Common myeloid progenitor, CD34-positive (primary cell): ENCODE data around the gene FBXO38.

Experiments used
- CTCF ChIA-PET: fragments of 350-600 bp; sonication (Branson Sonifier 250); formaldehyde crosslinking; loops from one replicate; lab custom pipeline; 2021; ENCODE audit warnings: antibody characterized with exemption; lab: Charles Lee
- POLR2A ChIA-PET: fragments of 350-600 bp; sonication (Branson Sonifier 250); formaldehyde crosslinking; loops from one replicate; lab custom pipeline; 2021; ENCODE audit warnings: antibody characterized with exemption; lab: Charles Lee
- DNase-seq, 3 donors: peaks; one replicate each; pipeline versions ENCODE4 v3.0.0 to v3.0.0-alpha.2; 2013
- H3K27ac ChIP-seq, 2 experiments: 1 replicate in 1 of 2; 2 replicates in 1 of 2; pipeline ENCODE4 v1.7.0; 2013; ENCODE audit warnings: inconsistent platforms in 2 of 2, low read length in 2 of 2, mild to moderate bottlenecking in 2 of 2, low read depth in 1 of 2, moderate library complexity in 1 of 2; ENCODE audit not compliant: severe bottlenecking in 2 of 2, insufficient read depth in 1 of 2, poor library complexity in 1 of 2
- H3K27me3 ChIP-seq, 5 experiments: replicated peaks in 2 of 5; 1 replicate in 3 of 5; 2 replicates in 2 of 5; pipeline versions ENCODE4 v1.6.1 to v1.7.0; 2013; ENCODE audit warnings: low read length in 4 of 5, mild to moderate bottlenecking in 2 of 5, moderate library complexity in 2 of 5, inconsistent platforms in 1 of 5; ENCODE audit not compliant: insufficient read depth in 5 of 5, control insufficient read depth in 4 of 5
- H3K36me3 ChIP-seq, 4 experiments: 1 replicate in 2 of 4; 2 replicates in 2 of 4; pipeline versions ENCODE4 v1.6.1 to v1.7.0; 2013; ENCODE audit warnings: low read length in 3 of 4, control low read depth in 1 of 4, mild to moderate bottlenecking in 1 of 4; ENCODE audit not compliant: control insufficient read depth in 4 of 4, insufficient read depth in 4 of 4
- H3K4me1 ChIP-seq, 4 experiments: 1 replicate in 3 of 4; 2 replicates in 1 of 4; pipeline versions ENCODE4 v1.6.1 to v1.7.1; 2013; ENCODE audit warnings: low read length in 3 of 4, mild to moderate bottlenecking in 3 of 4, control low read depth in 1 of 4, inconsistent platforms in 1 of 4, moderate library complexity in 1 of 4; ENCODE audit not compliant: control insufficient read depth in 4 of 4, insufficient read depth in 4 of 4; ENCODE audit errors: control extremely low read depth in 1 of 4
- H3K4me3 ChIP-seq, 7 experiments: 1 replicate in 4 of 7; 2 replicates in 3 of 7; pipeline versions ENCODE4 v1.5.1 to v1.7.0; 2013; ENCODE audit warnings: mild to moderate bottlenecking in 7 of 7, low read length in 6 of 7, moderate library complexity in 6 of 7, inconsistent platforms in 2 of 7, low read depth in 2 of 7, control low read depth in 1 of 7; ENCODE audit not compliant: insufficient read depth in 4 of 7, control insufficient read depth in 1 of 7; ENCODE audit errors: extremely low read depth in 1 of 7
- H3K9me3 ChIP-seq, 5 experiments: 1 replicate in 4 of 5; 2 replicates in 1 of 5; pipeline versions ENCODE4 v1.6.1 to v1.7.1; 2013; ENCODE audit warnings: low read length in 4 of 5, mild to moderate bottlenecking in 2 of 5, inconsistent platforms in 1 of 5, low read depth in 1 of 5, moderate library complexity in 1 of 5; ENCODE audit not compliant: control insufficient read depth in 4 of 5, insufficient read depth in 2 of 5; ENCODE audit errors: control extremely low read depth in 1 of 5
- WGBS: methylation state at CpG from one replicate; pipeline ENCODE4 v1.1.5; 2013; ENCODE audit not compliant: insufficient coverage; 5-methylcytosine and 5-hydroxymethylcytosine counted together

FBXO38 gene

GRCh38 chr5:148374690-148375360 lies 8.9 kb upstream of the FBXO38 start:
- CTCF ChIA-PET, result interaction anchor here (0.6 to 4.7 kb wide), 23 partner anchors 8 to 730 kb away, joined by 3 to 27 read pairs (median 4); partner anchors contain the start of gene SPINK7
- peak; percentile 38 to 63 (median 58) for DNase-seq
- H3K36me3 ChIP-seq, result peaks cover 0 to 2% (median 0%) of the 10 kb centered on the region in 4 experiments
- H3K4me3 ChIP-seq, result no peak overlapping the region
- H3K27ac ChIP-seq, result no peak overlapping the region
- peaks cover 0 to 6% (median 4%) of the 10 kb centered on the region in 5 experiments for H3K9me3 ChIP-seq
- no peaks in the 10 kb centered on the region for H3K27me3 ChIP-seq
- H3K4me1 ChIP-seq, result peaks cover 0 to 4% (median 0%) of the 10 kb centered on the region in 4 experiments
- WGBS, result 56% methylated on average over 1 of the region's 3 CpGs
- POLR2A ChIA-PET, result no interaction called here

- CTCF ChIA-PET, result interaction anchor here (0.9 to 1.9 kb wide), 2 partner anchors 10 to 419 kb away, joined by 3 to 5 read pairs; no protein-coding TSS in a partner anchor
- peaks cover 0 to 2% (median 0%) of the 10 kb centered on the region in 4 experiments for H3K36me3 ChIP-seq
- POLR2A ChIA-PET, result no interaction called here
- H3K4me1 ChIP-seq, result peaks cover 0 to 5% (median 0%) of the 10 kb centered on the region in 4 experiments
- H3K27ac ChIP-seq, result no peak overlapping the region
- no peak overlapping the region for H3K4me3 ChIP-seq
- 89% methylated on average over 1 of the region's 4 CpGs for WGBS
- peaks cover 0 to 6% (median 4%) of the 10 kb centered on the region in 5 experiments for H3K9me3 ChIP-seq
- DNase-seq, result no peak
- no peaks in the 10 kb centered on the region for H3K27me3 ChIP-seq
Observed at GRCh38 chr5:148376198-148376597, 7.6 kb upstream of the FBXO38 start.

DNA sequence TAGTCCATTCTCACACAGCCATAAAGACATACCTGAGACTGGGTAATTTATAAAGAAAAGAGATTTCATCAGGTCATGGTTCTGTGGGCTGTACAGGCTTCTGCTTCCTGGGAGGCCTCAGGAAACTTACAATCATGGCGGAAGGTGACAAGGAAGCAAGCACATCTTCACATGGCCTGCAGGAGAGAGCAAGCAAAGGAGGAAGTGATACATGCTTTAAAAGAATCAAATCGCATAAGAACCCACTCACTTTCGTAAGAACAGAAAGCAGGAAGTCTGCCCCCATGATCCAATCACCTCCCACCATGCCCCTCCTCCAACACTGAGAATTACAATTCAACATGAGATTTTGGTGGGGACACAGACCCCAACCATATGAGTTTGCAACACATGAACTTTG lies 5.1 kb upstream of the FBXO38 start:
- CTCF ChIA-PET, result no interaction called here
- no peak for DNase-seq
- WGBS, result 95% methylated on average over 3 of the region's 3 CpGs
- Histone ChIP-seq H3K4me1 (peaks cover 0 to 11% (median 5%) of the 10 kb centered on the region in 4 experiments), H3K4me3 (no peak overlapping the region), H3K27ac (no peak overlapping the region), H3K36me3 (peaks cover 0 to 2% (median 0%) of the 10 kb centered on the region in 4 experiments), H3K27me3 (no peaks in the 10 kb centered on the region), H3K9me3 (peaks cover 0 to 6% (median 4%) of the 10 kb centered on the region in 5 experiments)
- POLR2A ChIA-PET, result no interaction called here

- H3K9me3 ChIP-seq, result peaks cover 0 to 6% (median 4%) of the 10 kb centered on the region in 5 experiments
- POLR2A ChIA-PET, result no interaction called here
- no peak overlapping the region for H3K27ac ChIP-seq
- DNase-seq, result no peak
- H3K36me3 ChIP-seq, result peaks cover 0 to 2% (median 0%) of the 10 kb centered on the region in 4 experiments
- CTCF ChIA-PET, result interaction anchor here (0.8 kb wide), 1 partner anchor 193 kb away, joined by 3 read pairs; no protein-coding TSS in a partner anchor
- H3K4me3 ChIP-seq, result no peak overlapping the region
- H3K27me3 ChIP-seq, result no peaks in the 10 kb centered on the region
- peaks cover 2 to 15% (median 5%) of the 10 kb centered on the region in 4 experiments for H3K4me1 ChIP-seq
Observed at GRCh38 chr5:148379340-148379739, 4.4 kb upstream of the FBXO38 start.

DNA sequence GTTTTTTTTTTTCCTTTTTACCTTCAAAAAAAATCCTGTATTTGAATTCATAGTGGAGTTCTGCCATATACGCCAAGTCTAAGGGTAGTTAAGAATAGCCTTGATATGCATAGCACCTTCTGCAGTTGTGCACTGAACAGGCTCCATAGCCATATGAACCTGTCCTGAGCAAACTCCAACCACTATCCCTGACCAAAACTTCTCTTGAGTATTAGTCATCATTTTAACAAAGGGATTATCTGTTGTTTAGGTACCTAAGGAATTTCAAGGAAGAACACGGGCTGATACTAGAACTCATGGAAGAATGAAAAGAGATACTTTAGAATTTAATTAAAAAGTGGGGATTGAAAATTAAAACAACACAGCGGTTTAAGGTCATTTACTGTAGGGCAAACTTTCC lies 1.9 kb upstream of the FBXO38 start:
- Histone ChIP-seq H3K27ac (no peak overlapping the region), H3K9me3 (peaks cover 0 to 6% (median 4%) of the 10 kb centered on the region in 5 experiments), H3K36me3 (peaks cover 0 to 3% (median 1%) of the 10 kb centered on the region in 4 experiments), H3K27me3 (no peaks in the 10 kb centered on the region), H3K4me3 (no peak overlapping the region), H3K4me1 (peaks cover 9 to 32% (median 16%) of the 10 kb centered on the region in 4 experiments)
- 100% methylated on average over 1 of the region's 3 CpGs for WGBS
- no peak for DNase-seq
- CTCF ChIA-PET, result interaction anchor here (1.2 to 1.6 kb wide), 2 partner anchors 7 to 11 kb away, joined by 3 to 5 read pairs; no protein-coding TSS in a partner anchor
- POLR2A ChIA-PET, result no interaction called here

DNA sequence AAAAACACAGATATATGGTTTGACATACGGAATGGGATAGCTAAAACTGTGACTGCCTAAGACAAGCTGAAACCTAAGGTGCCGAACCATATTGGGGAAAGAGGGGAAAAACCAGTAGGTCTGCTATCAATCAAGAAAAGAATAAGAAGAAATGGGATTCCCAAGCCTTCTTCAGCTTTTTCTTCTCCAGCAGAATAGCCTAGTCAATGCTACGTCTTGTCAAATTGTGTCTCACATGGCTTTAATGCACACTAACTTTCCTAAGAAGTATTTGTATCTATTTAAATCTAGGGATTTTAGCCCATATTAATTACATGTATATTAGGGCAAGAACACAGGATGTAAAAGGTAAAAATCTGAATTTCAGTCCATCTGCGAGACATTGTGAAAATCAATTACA lies 797 bp upstream of the FBXO38 start:
- H3K27me3 ChIP-seq, result no peaks in the 10 kb centered on the region
- peak overlapping the region in 6 of 7 experiments; percentile 78 to 95 (median 87) for H3K4me3 ChIP-seq
- H3K9me3 ChIP-seq, result peaks cover 0 to 6% (median 4%) of the 10 kb centered on the region in 5 experiments
- CTCF ChIA-PET, result interaction anchor here (0.7 to 1.2 kb wide), 4 partner anchors 8 to 47 kb away, joined by 3 to 5 read pairs (median 4); partner anchors contain the start of gene SPINK9
- POLR2A ChIA-PET, result no interaction called here
- WGBS, result 100% methylated on average over 1 of the region's 4 CpGs
- H3K27ac ChIP-seq, result peak overlapping the region in 1 of 2 experiments; percentile 99
- DNase-seq, result no peak
- H3K36me3 ChIP-seq, result peaks cover 0 to 6% (median 2%) of the 10 kb centered on the region in 4 experiments
- peaks cover 9 to 32% (median 16%) of the 10 kb centered on the region in 4 experiments for H3K4me1 ChIP-seq

GRCh38 chr5:148384380-148384737 lies 601 bp downstream of the FBXO38 start:
- DNase-seq, result no peak
- WGBS, result 9% methylated on average over 4 of the region's 6 CpGs
- Histone ChIP-seq H3K9me3 (no peaks in the 10 kb centered on the region), H3K27ac (peak overlapping the region; percentile 97 to 99), H3K4me3 (peak overlapping the region; percentile 51 to 95 (median 86)), H3K27me3 (no peaks in the 10 kb centered on the region), H3K36me3 (peaks cover 4 to 16% (median 8%) of the 10 kb centered on the region in 4 experiments), H3K4me1 (peaks cover 9 to 31% (median 16%) of the 10 kb centered on the region in 4 experiments)
- CTCF ChIA-PET, result interaction anchor here (0.8 to 1.6 kb wide), 3 partner anchors 14 to 17 kb away, joined by 3 to 9 read pairs (median 3); no protein-coding TSS in a partner anchor
- POLR2A ChIA-PET, result interaction anchor here (1.2 to 1.7 kb wide), 2 partner anchors 14 to 17 kb away, joined by 4 read pairs; no protein-coding TSS in a partner anchor
